GM12891 (cell line): ENCODE data around the gene RAP1GAP. TPM values are rescaled to one million over a fixed set of nuclear protein-coding genes. Genes with fewer than 3 reads are reported as not detected.

Experiments used
- DNase-seq: peaks from one replicate; pipeline ENCODE4 v3.0.0; 2011; ENCODE audit warnings: low spot score; ENCODE audit not compliant: insufficient read length
- FAIRE-seq: peaks from 2 replicates; lab custom pipeline; 2011; peaks lifted over from hg19 to GRCh38; lab: Jason Lieb, UNC
- PAX5 ChIP-seq: IDR thresholded peaks from 2 replicates; pipeline ENCODE4 v1.6.1; 2011; ENCODE audit warnings: low read length, moderate library complexity, mild to moderate bottlenecking; ENCODE audit not compliant: insufficient read depth, severe bottlenecking
- POLR2A ChIP-seq: IDR thresholded peaks from 2 replicates; pipeline ENCODE4 v1.6.1; 2011; ENCODE audit warnings: low read depth, low read length, control low read depth
- POLR2AphosphoS5 ChIP-seq: IDR thresholded peaks from 2 replicates; pipeline ENCODE4 v1.6.1; 2011; ENCODE audit warnings: low read depth, low read length, control low read depth
- POU2F2 ChIP-seq: IDR thresholded peaks from 2 replicates; pipeline ENCODE4 v1.6.1; 2011; ENCODE audit warnings: low read depth, mild to moderate bottlenecking, control low read depth, low read length, moderate library complexity
- SPI1 ChIP-seq: IDR thresholded peaks from 2 replicates; pipeline ENCODE4 v1.6.1; 2011; ENCODE audit warnings: low read depth, low read length, control low read depth
- TAF1 ChIP-seq: IDR thresholded peaks from 2 replicates; pipeline ENCODE4 v1.6.1; 2011; ENCODE audit warnings: low read depth, low read length, control low read depth
- polyA plus RNA-seq: library from polyadenylated mRNA; unstranded; fragments of >200 nt; gene quantifications from one replicate; pipeline ENCODE4 v1.2.1, GENCODE V29; 2012; ENCODE audit warnings: low read depth, missing spikeins, inconsistent platforms; ENCODE audit not compliant: missing spikeins

The RAP1GAP gene
- 0.49 TPM for polyA plus RNA-seq

DNA sequence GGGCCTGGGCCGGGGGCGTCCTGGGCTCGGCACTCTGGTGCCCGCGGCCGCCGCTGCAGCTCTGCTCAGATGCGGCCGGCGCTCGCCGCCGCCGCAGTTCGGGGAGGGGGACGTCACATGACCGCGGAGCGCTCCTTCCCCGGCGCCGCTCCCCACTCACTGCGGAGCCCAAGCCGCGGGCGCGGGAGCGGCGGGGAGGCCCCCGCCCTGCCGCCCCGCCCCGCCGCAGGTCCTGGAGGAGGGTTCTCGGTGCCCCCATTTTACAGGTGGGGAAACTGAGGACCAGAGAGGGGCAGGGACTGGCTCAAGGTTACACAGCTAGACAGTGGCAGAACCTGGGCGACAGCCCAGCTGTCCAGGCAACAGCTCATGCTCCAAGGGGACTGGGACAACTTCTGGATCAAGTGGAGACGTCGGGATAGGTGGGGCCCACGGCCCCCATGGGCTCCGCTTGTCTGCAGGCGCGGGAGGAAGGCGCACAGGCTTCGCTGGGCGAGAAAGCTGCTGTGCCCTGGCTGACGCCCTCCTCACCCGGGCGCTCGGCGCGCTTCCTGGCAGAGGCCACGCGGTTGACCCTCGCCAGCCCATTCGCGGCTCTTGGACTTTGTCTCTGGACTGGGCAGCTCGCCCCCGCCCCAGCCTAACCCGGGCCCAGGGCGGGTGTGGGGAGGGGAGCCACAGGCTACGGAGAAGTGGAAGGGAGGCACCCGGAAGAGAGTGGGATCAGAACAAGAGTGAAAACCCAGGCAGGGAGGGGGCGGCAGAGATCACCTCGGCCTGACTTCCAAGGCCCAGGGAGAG lies at the start of gene RAP1GAP:
TSS of gene RAP1GAP (minus strand) at position 100 of the 801 bp plus-strand sequence. CDS start 49,325 bp downstream, outside the sequence.
- TF ChIP-seq POLR2AphosphoS5: no peak
- TF ChIP-seq TAF1: no peak
- FAIRE-seq (no peak), DNase-seq (no peak)

DNA sequence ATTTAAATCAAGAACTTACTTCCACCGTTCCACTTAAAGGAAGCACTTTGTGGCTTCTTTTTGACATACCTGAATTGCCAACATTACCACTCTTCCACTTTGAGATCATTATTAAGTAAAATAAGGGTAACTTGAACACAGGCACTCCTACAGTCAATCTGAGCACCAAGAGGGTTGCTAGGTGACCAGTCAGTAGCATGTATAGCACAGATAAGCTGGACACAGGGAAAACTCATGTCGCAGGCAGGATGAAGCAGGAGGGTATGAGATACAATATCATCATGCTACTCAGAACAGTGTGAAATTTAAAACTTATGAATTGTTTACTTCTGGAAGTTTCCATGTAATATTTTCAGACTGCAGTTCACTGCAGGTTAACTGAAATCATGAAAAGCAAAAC lies 47.0 kb upstream of the RAP1GAP start:
- TF ChIP-seq TAF1: no peak
- TF ChIP-seq POLR2A: no peak
- no peak for TF ChIP-seq POLR2AphosphoS5
- no peak for TF ChIP-seq SPI1
- TF ChIP-seq PAX5: no peak
- TF ChIP-seq POU2F2: no peak
- DNase-seq (no peak), FAIRE-seq (no peak)

DNA sequence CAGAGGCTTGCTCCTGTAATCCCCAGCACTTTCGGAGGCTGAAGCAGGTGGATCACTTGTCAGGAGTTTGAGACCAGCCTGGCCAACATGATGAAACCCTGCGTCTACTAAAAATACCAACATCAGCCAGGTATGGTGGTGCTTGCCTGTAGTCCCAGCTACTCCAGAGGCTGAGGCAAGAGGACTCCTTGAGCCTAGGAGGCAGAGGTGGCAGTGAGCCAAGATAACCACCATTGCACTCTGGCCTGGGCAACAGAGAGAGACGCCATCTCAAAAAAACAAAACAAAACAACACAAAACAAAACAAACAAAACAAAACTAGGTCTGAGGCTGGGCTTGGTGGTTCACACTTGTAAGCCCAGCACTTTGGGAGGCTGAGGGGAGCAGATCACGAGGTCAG lies 38.7 kb upstream of the RAP1GAP start:
- TF ChIP-seq SPI1 (no peak), POU2F2 (no peak), TAF1 (no peak), PAX5 (no peak), POLR2A (no peak), POLR2AphosphoS5 (no peak)
- DNase-seq: no peak
- no peak for FAIRE-seq

DNA sequence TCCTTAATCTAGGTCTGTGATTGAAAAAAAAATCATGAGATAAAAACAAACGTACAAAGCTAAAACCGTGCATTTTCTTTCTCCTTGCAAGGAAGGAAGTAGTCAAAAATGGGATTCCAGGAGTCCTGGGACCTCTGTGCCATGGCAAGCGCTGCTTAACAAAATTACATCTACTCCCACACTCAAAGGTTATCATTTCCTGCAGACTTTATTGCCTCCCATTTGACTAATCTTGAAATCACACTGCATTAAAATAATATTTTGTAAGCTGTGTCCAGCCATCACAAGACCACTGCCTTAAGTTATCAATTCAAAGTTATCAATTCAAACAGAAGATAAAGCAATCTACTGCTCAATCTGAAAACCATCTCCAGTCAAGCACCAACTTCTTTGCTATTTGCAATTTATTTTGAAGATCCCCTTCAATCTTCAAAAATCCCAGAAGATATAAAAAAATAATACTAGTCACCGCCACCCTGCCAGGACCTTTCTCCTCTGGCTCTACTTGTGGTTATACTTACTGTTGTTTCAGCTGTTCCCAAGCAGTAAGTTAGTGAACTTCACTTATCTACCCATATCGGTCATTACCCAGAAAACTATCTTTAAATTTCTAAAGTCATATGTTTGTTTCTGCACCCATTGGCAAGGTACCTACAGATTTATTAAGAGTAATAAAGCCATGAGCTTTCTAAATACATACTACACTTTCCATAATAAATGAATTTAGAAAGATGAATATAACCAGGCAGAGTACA lies 38.1 kb upstream of the RAP1GAP start:
- DNase-seq (no peak), FAIRE-seq (no peak)
- TF ChIP-seq POLR2AphosphoS5 (no peak), POU2F2 (no peak), POLR2A (no peak), SPI1 (no peak)

DNA sequence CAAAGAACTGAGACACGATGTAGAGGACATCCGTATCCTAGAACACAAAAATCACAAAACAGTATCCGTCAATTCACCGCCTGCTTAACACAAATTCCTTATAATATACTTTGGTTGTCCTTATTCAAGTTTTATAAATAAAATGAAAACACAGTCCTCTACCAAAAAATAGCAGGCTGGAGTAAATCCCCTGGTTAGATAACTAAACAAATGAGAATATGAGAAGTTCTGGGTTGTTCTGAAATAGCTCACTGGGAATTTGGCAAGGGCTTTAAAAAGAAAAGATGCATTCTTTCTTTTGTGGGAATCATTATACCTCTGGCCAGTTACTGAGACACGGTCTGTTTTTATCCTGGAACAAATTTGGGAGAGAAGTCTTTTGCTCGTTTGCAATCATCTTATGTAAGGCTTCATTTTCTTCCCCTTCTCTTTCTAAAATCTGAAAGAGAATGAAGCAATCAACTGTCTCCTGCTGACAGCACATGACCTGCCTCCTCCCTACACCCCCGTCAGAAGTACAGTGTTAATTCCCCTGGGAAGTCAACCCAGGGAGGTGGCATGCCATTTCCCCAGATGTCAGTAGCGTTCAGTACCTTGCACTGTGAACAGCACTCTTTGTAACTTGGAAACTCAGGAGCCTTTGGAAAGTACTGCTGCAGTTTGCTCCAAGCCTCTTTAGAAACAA lies 37.1 kb upstream of the RAP1GAP start:
- no peak for DNase-seq
- TF ChIP-seq SPI1 (no peak), PAX5 (no peak)
- peak; percentile 58 for FAIRE-seq

DNA sequence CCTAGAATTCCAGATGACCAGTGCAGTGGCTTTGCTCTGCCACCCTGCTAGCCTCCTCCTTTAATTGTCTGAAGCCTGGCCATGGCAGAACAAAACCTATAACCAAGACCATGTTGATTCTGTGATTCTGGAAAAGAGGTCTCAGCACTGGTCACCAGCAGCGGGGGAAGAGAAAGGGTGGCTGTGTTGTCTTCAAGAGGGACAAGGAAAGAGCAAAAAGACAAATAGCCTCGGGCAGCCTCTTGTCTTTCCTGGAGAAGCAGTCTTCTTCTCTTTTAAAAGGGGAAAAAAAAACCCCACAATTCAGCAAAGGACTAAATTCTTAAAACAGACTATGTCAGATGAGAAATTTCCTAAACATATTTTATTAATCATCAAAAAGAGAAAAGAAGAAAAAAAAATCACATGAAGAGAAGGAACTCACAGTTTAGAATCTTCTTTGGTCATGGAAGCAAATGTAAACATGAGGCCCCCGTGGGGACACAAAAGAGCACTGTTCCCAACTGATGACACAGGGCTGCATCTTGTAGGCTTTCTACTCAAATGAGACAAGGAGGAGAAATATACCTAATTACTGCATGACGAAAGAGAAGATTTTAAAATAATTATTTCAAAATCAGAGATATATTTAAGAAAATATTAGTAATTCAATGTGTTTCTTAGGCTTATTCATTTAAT lies 36.3 kb upstream of the RAP1GAP start:
- DNase-seq: no peak
- no peak for FAIRE-seq
- TF ChIP-seq POLR2A (no peak), POLR2AphosphoS5 (no peak), POU2F2 (no peak), SPI1 (no peak), PAX5 (no peak), TAF1 (no peak)

DNA sequence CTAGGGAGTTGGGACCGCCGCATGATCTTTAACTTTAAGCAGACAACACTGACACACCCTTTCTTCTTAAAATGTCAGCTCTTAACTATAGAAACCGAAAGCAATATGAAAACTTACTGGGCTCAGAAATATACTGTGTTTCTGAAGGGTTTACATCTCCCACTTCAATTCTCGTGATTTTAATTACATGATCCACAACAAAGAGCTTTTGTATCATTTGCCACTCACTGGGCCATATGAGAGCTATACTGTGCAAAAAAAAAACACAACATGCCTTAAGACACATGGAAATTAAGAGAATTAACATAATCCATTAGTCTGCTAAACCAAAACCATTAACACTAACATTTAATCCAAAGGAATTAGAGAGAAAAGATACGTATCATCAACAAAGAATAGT lies 35.0 kb upstream of the RAP1GAP start:
- no peak for FAIRE-seq
- TF ChIP-seq PAX5 (no peak), TAF1 (no peak), POLR2AphosphoS5 (no peak), POU2F2 (no peak), POLR2A (no peak), SPI1 (no peak)
- DNase-seq: no peak

DNA sequence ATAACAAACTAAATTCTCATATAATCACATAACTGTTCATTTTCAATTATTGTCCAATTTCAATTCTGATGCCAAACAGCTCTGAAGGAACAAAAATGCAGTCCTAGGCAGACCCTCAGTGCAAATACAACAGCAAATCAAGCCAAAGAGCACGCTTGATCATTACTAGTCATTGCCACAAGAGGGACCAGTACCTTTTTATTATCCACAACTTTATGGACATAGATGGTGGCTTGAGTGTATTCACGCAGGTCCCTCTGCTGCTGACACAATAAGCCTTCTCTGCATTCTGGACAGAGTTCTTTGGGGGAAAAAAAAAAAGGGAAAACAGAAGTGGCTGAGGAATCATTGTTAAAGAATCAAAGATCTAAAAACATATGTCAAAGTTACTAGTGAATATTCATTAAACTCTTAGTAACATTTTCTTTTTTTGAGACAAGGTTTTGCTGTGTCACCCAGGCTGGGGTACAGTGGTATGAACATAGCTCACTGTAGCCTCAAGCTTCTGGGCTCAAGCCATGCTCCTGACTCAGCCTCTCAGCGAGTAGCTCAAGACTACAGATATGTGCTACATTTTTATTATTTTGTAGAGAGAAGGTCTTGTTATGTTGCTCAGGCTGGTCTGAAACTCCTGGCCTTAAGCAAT lies 34.3 kb upstream of the RAP1GAP start:
- DNase-seq: no peak
- no peak for FAIRE-seq
- TF ChIP-seq POLR2AphosphoS5: no peak
- no peak for TF ChIP-seq TAF1
- TF ChIP-seq PAX5: no peak
- no peak for TF ChIP-seq SPI1
- TF ChIP-seq POU2F2: no peak
- TF ChIP-seq POLR2A: no peak
